Neutrophil (primary cell): ENCODE measurements around the gene SPEM1.

Source experiments
- H3K27ac ChIP-seq: fragments of 200-600 bp; sonication (generic); 2 replicates; pipeline ENCODE4 v1.5.1; 2016; ENCODE audit warnings: mild to moderate bottlenecking, moderate library complexity
- H3K27me3 ChIP-seq: fragments of 200-600 bp; sonication (generic); 2 replicates; pipeline ENCODE4 v1.6.0; 2016; ENCODE audit warnings: mild to moderate bottlenecking
- H3K36me3 ChIP-seq: fragments of 200-600 bp; sonication (generic); 2 replicates; pipeline ENCODE4 v1.5.1; 2017
- H3K4me1 ChIP-seq, 2 experiments: fragments of 200-600 bp in 1 of 2; sonication (generic) in 1 of 2; 1 replicate in 1 of 2; 2 replicates in 1 of 2; pipeline versions ENCODE4 v1.5.1 to v1.6.1; 2013 to 2016; ENCODE audit warnings: low read depth in 1 of 2, low read length in 1 of 2, mild to moderate bottlenecking in 1 of 2, moderate library complexity in 1 of 2; ENCODE audit not compliant: control insufficient read depth in 1 of 2, insufficient read depth in 1 of 2
- H3K4me3 ChIP-seq, 2 experiments: fragments of 200-600 bp in 1 of 2; sonication (generic) in 1 of 2; 1 replicate in 1 of 2; 2 replicates in 1 of 2; pipeline ENCODE4 v1.5.1; 2013 to 2016; ENCODE audit warnings: low read depth in 1 of 2, low read length in 1 of 2, mild to moderate bottlenecking in 1 of 2, moderate library complexity in 1 of 2
- H3K9me3 ChIP-seq: fragments of 200-600 bp; sonication (generic); 2 replicates; pipeline ENCODE4 v1.5.1; 2016
- CTCF ChIP-seq: fragments of 200-600 bp; sonication (generic); IDR thresholded peaks from 2 replicates; pipeline ENCODE4 v1.5.1; 2016; ENCODE audit warnings: antibody characterized with exemption

SPEM1 gene

GRCh38 chr17:7380855-7381683 lies 39.1 kb upstream of the SPEM1 start, which contains the start of gene TNK1:
TSS of gene TNK1 (plus strand) at chr17:7381089. CDS start at chr17:7382927, 1,838 bp downstream.
- no peak within 1 kb of the TSS for H3K27ac ChIP-seq
- no peaks in the 10 kb centered on the region for H3K36me3 ChIP-seq
- H3K27me3 ChIP-seq: peaks cover 97% of the 10 kb centered on the region
- no peak within 1 kb of the TSS for H3K4me3 ChIP-seq
- peaks cover 7 to 10% of the 10 kb centered on the region in 2 experiments for H3K4me1 ChIP-seq
- TF ChIP-seq CTCF: no peak
- no peaks in the 10 kb centered on the region for H3K9me3 ChIP-seq

- no peak for TF ChIP-seq CTCF
- peaks cover 81% of the 10 kb centered on the region for H3K27me3 ChIP-seq
- H3K36me3 ChIP-seq: no peaks in the 10 kb centered on the region
- H3K4me3 ChIP-seq: no peak overlapping the region
- H3K27ac ChIP-seq: no peak overlapping the region
- no peaks in the 10 kb centered on the region for H3K9me3 ChIP-seq
- peaks cover 7 to 10% of the 10 kb centered on the region in 2 experiments for H3K4me1 ChIP-seq
Measured at GRCh38 chr17:7382901-7383300, 37.2 kb upstream of the SPEM1 start.

- H3K4me1 ChIP-seq: peaks cover 7 to 10% of the 10 kb centered on the region in 2 experiments
- no peak overlapping the region for H3K27ac ChIP-seq
- H3K36me3 ChIP-seq: no peaks in the 10 kb centered on the region
- no peaks in the 10 kb centered on the region for H3K9me3 ChIP-seq
- H3K27me3 ChIP-seq: peaks cover 78% of the 10 kb centered on the region
- TF ChIP-seq CTCF: no peak
- no peak overlapping the region for H3K4me3 ChIP-seq
Measured at GRCh38 chr17:7383371-7383741, 36.8 kb upstream of the SPEM1 start.

- H3K27me3 ChIP-seq: peaks cover 73% of the 10 kb centered on the region
- H3K4me3 ChIP-seq: peak overlapping the region; percentile 32 to 49
- H3K9me3 ChIP-seq: no peaks in the 10 kb centered on the region
- H3K4me1 ChIP-seq: peaks cover 7 to 10% of the 10 kb centered on the region in 2 experiments
- TF ChIP-seq CTCF: no peak
- H3K36me3 ChIP-seq: no peaks in the 10 kb centered on the region
- no peak overlapping the region for H3K27ac ChIP-seq
Measured at GRCh38 chr17:7383742-7384488, 36.2 kb upstream of the SPEM1 start.

GRCh38 chr17:7384489-7385081 lies 35.5 kb upstream of the SPEM1 start:
- H3K27ac ChIP-seq: no peak overlapping the region
- no peaks in the 10 kb centered on the region for H3K9me3 ChIP-seq
- H3K36me3 ChIP-seq: no peaks in the 10 kb centered on the region
- peak overlapping the region in 1 of 2 experiments; percentile 49 for H3K4me3 ChIP-seq
- no peak for TF ChIP-seq CTCF
- peaks cover 66% of the 10 kb centered on the region for H3K27me3 ChIP-seq
- H3K4me1 ChIP-seq: peaks cover 7 to 10% of the 10 kb centered on the region in 2 experiments
